Measurements from ENCODE around the gene CYP3A4. TPM values are rescaled to one million over a fixed set of nuclear protein-coding genes. Genes with fewer than 3 reads are reported as not detected.

The CYP3A4 gene
- total and polyA plus RNA-seq, 2 of the 13 experiments (the other 11 are each of a cell fraction or from before 2014, with no cell fraction given), result 0.11 to 0.24 TPM

- intact Hi-C loops (cut with micrococcal nuclease; ENCODE audit: unreplicated experiment), result no loop called here
- ChIA-PET POLR2A (interaction anchor here (0.7 to 1.2 kb wide), 4 partner anchors 12 to 156 kb away, joined by 3 to 5 read pairs (median 3); partner anchors contain the start of genes TRIM4 and ZSCAN25), CTCF (ENCODE audit: low intra/inter-chr PET ratio, low total read pairs) (no interaction called here)
- ATAC-seq (peak; percentile 84), FAIRE-seq (peak; percentile 42), DNase-seq (ENCODE audit: low spot score) (peak; percentile 85)
- H4K20me1 ChIP-seq (ENCODE audit: insufficient read depth, low read length), result no peaks in the 10 kb centered on the region
- 4% methylated on average over 1 of the region's 1 CpG for WGBS (ENCODE audit: low lambda C conversion rate)
- peak overlapping the region; percentile 20 for H3K27ac ChIP-seq (ENCODE audit: extremely low read length, insufficient read depth, low read length)
- no peaks in the 10 kb centered on the region for H3K79me2 ChIP-seq (ENCODE audit: insufficient read depth, low read length)
- H3K9ac ChIP-seq (ENCODE audit: insufficient read depth, low read depth, low read length), result no peak overlapping the region
- no TSS peak for BruUV-seq (replicated peaks)
- peaks cover 10% of the 10 kb centered on the region; the same call in 1 of the 2 replicates for H3K9me3 ChIP-seq (ENCODE audit: low read length)
- no peak overlapping the region for H3K4me3 ChIP-seq (replicated peaks in 1 of 3; ENCODE audit: insufficient read depth in 1 of 3, low read depth in 2 of 3, low read length in 3 of 3)
- no peak overlapping the region for H2AFZ ChIP-seq (ENCODE audit: low read length)
- H3K4me2 ChIP-seq (ENCODE audit: low read depth, low read length), result peak overlapping the region; percentile 51
- peaks cover 31% of the 10 kb centered on the region for H3K4me1 ChIP-seq (ENCODE audit: insufficient read depth, low read length)
- no peaks in the 10 kb centered on the region for H3K27me3 ChIP-seq (ENCODE audit: control insufficient read depth in 1 of 2, insufficient read depth in 2 of 2, low read length in 2 of 2)
- no peaks in the 10 kb centered on the region for H3K36me3 ChIP-seq (replicated peaks in 1 of 2; ENCODE audit: control insufficient read depth in 1 of 2, insufficient read depth in 2 of 2, low read length in 2 of 2)
- in situ Hi-C loops (cut with HindIII; ENCODE audit: extremely low pct_ligation_motif_present, low pct_unique_long_range_greater_than_20kb), result no loop called here
- TF ChIP-seq ELF1 (CRISPR knock-in tag; IDR thresholded peaks at IDR 0.05), result 0 out of 2 replicates have a peak, but pooled peaks have one; percentile 29
- TF ChIP-seq KAT8 (CRISPR knock-in tag; IDR thresholded peaks at IDR 0.05), result peak; percentile 72
- TF ChIP-seq CREB1 (IDR thresholded peaks at IDR 0.05), result no peak
- peak; percentile 53; the same call in 1 of the 2 replicates for TF ChIP-seq CREB1 (CRISPR knock-in tag; IDR thresholded peaks at IDR 0.05)
- TF ChIP-seq TARDBP (CRISPR knock-in tag; IDR thresholded peaks at IDR 0.05), result 0 out of 2 replicates have a peak, but pooled peaks have one; percentile 19
- peak; percentile 45; the same call in 1 of the 2 replicates for TF ChIP-seq NCOR1 (IDR thresholded peaks at IDR 0.05; ENCODE audit: borderline replicate concordance, low read length)
- peak; percentile 51; the same call in 1 of the 2 replicates for TF ChIP-seq TBX2 (CRISPR knock-in tag; IDR thresholded peaks at IDR 0.05; ENCODE audit: borderline replicate concordance)
- TF ChIP-seq NR2F6 (IDR thresholded peaks at IDR 0.05), result no peak
- peak; percentile 49; the same call in 1 of the 2 replicates for TF ChIP-seq NR2F6 (CRISPR knock-in tag; IDR thresholded peaks at IDR 0.05)
- TF ChIP-seq FOXP1 (IDR thresholded peaks at IDR 0.05), result no peak
- peak; percentile 62; the same call in 1 of the 2 replicates for TF ChIP-seq FOXP1 (CRISPR knock-in tag; IDR thresholded peaks at IDR 0.05)
- no peak for TF ChIP-seq MXI1 (IDR thresholded peaks at IDR 0.05; ENCODE audit: borderline replicate concordance, low read depth, low read length)
- no peak for TF ChIP-seq GABPA (IDR thresholded peaks at IDR 0.05; ENCODE audit: low read depth, low read length)
- TF ChIP-seq GABPA (CRISPR knock-in tag; IDR thresholded peaks at IDR 0.05; ENCODE audit: low read depth), result no peak; the same call in 1 of the 2 replicates
- no peak for TF ChIP-seq ZFP82 (CRISPR knock-in tag; IDR thresholded peaks at IDR 0.05; ENCODE audit: borderline replicate concordance)
- TF ChIP-seq ZNF749 (CRISPR knock-in tag; IDR thresholded peaks at IDR 0.05; ENCODE audit: borderline replicate concordance), result peak; percentile 21; the same call in 1 of the 2 replicates
- TF ChIP-seq MAFK (conservative IDR thresholded peaks at IDR 0.05 in 1 of 2, IDR thresholded peaks at IDR 0.05 in 1 of 2; ENCODE audit: low read length in 2 of 2), result peak in 1 of 2 experiments; percentile 19; a peak in 1 of 4 replicates
- 0 out of 2 replicates have a peak, but pooled peaks have one; percentile 12 for TF ChIP-seq MIER2 (CRISPR knock-in tag; IDR thresholded peaks at IDR 0.05)
- TF ChIP-seq, protein P1, sequence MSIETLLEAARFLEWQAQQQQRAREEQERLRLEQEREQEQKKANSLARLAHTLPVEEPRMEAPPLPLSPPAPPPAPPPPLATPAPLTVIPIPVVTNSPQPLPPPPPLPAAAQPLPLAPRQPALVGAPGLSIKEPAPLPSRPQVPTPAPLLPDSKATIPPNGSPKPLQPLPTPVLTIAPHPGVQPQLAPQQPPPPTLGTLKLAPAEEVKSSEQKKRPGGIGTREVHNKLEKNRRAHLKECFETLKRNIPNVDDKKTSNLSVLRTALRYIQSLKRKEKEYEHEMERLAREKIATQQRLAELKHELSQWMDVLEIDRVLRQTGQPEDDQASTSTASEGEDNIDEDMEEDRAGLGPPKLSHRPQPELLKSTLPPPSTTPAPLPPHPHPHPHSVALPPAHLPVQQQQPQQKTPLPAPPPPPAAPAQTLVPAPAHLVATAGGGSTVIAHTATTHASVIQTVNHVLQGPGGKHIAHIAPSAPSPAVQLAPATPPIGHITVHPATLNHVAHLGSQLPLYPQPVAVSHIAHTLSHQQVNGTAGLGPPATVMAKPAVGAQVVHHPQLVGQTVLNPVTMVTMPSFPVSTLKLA (IDR thresholded peaks at IDR 0.05), result no peak
- TF ChIP-seq ETV5 (CRISPR knock-in tag; IDR thresholded peaks at IDR 0.05; ENCODE audit: borderline replicate concordance), result peak; percentile 43; the same call in 1 of the 2 replicates
- TF ChIP-seq SOX6 (IDR thresholded peaks at IDR 0.05), result no peak
- TF ChIP-seq SOX6 (CRISPR knock-in tag; IDR thresholded peaks at IDR 0.05), result peak; percentile 77
- no peak for TF ChIP-seq ZNF44 (CRISPR knock-in tag; IDR thresholded peaks at IDR 0.05)
- peak; percentile 50; the same call in 1 of the 2 replicates for TF ChIP-seq SALL1 (CRISPR knock-in tag; IDR thresholded peaks at IDR 0.05)
- TF ChIP-seq ZSCAN9 (CRISPR knock-in tag; IDR thresholded peaks at IDR 0.05; ENCODE audit: borderline replicate concordance), result 0 out of 2 replicates have a peak, but pooled peaks have one; percentile 9
- TF ChIP-seq, protein P2, sequence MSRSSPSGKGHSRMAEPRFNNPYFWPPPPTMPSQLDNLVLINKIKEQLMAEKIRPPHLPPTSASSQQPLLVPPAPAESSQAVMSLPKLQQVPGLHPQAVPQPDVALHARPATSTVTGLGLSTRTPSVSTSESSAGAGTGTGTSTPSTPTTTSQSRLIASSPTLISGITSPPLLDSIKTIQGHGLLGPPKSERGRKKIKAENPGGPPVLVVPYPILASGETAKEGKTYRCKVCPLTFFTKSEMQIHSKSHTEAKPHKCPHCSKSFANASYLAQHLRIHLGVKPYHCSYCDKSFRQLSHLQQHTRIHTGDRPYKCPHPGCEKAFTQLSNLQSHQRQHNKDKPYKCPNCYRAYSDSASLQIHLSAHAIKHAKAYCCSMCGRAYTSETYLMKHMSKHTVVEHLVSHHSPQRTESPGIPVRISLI (CRISPR knock-in tag; IDR thresholded peaks at IDR 0.05; ENCODE audit: borderline replicate concordance), result peak; percentile 95
- peak; percentile 65 for TF ChIP-seq SAP130 (CRISPR knock-in tag; IDR thresholded peaks at IDR 0.05; ENCODE audit: low read depth)
These were observed 11.4 kb downstream of the CYP3A4 start for GRCh38 chr7:99772565-99772964.

Measured in HepG2 (cell line).